Stimulated activated effector memory CD8-positive, alpha-beta T cell treated with anti-CD3 and anti-CD28 coated beads, Interleukin-12 subunit alpha, Interleukin-12 subunit beta, amount 100 ng/mL, for 72 hours (primary cell): Measurements from ENCODE around the gene LEF1.

ENCODE experiments used
- ATAC-seq: fragments of 150-1000 bp; cut with Tn5 transposase; 2 replicates; pipeline ENCODE4 v1.10.0; 2021
- DNase-seq, 2 donors: peaks; one replicate each; pipeline ENCODE4 v3.0.0; 2021 to 2022; ENCODE audit warnings: low spot score in 2 of 2
- H3K27ac Mint-ChIP-seq: one replicate; pipeline ENCODE4 v1.8.0; 2022; ENCODE audit warnings: mild to moderate bottlenecking, mixed read lengths
- H3K36me3 Mint-ChIP-seq: one replicate; pipeline ENCODE4 v1.8.0; 2022; ENCODE audit warnings: mild to moderate bottlenecking, mixed read lengths
- H3K4me1 Mint-ChIP-seq: one replicate; pipeline ENCODE4 v1.8.0; 2022; ENCODE audit warnings: mixed read lengths
- H3K4me3 Mint-ChIP-seq: one replicate; pipeline ENCODE4 v1.8.0; 2022; ENCODE audit warnings: mild to moderate bottlenecking, mixed read lengths
- H3K9me3 Mint-ChIP-seq: one replicate; pipeline ENCODE4 v1.8.0; 2022; ENCODE audit warnings: mixed read lengths

The LEF1 gene

GRCh38 chr4:108144451-108144850 is 24.3 kb downstream of the LEF1 start:
- Mint-ChIP-seq H3K36me3 (no peaks in the 10 kb centered on the region), H3K9me3 (no peaks in the 10 kb centered on the region), H3K4me1 (peaks cover 2% of the 10 kb centered on the region), H3K4me3 (no peak overlapping the region), H3K27ac (no peak overlapping the region)
- ATAC-seq: peak; percentile 71
- no peak for DNase-seq

- DNase-seq (no peak), ATAC-seq (no peak)
- H3K4me3 Mint-ChIP-seq: no peak overlapping the region
- H3K27ac Mint-ChIP-seq: no peak overlapping the region
- no peaks in the 10 kb centered on the region for H3K36me3 Mint-ChIP-seq
- peaks cover 7% of the 10 kb centered on the region for H3K4me1 Mint-ChIP-seq
- no peaks in the 10 kb centered on the region for H3K9me3 Mint-ChIP-seq
Measured at GRCh38 chr4:108143515-108143914, 25.2 kb downstream of the LEF1 start.

GRCh38 chr4:108142870-108143269 is 25.9 kb downstream of the LEF1 start:
- Mint-ChIP-seq H3K36me3 (no peaks in the 10 kb centered on the region), H3K4me3 (no peak overlapping the region), H3K9me3 (no peaks in the 10 kb centered on the region), H3K4me1 (peaks cover 7% of the 10 kb centered on the region), H3K27ac (no peak overlapping the region)
- ATAC-seq (no peak), DNase-seq (no peak)

- DNase-seq (no peak), ATAC-seq (no peak)
- H3K4me1 Mint-ChIP-seq: peaks cover 7% of the 10 kb centered on the region
- no peak overlapping the region for H3K27ac Mint-ChIP-seq
- H3K36me3 Mint-ChIP-seq: no peaks in the 10 kb centered on the region
- no peak overlapping the region for H3K4me3 Mint-ChIP-seq
- no peaks in the 10 kb centered on the region for H3K9me3 Mint-ChIP-seq
Measured at GRCh38 chr4:108141213-108141950, 27.4 kb downstream of the LEF1 start.

- no peak overlapping the region for H3K4me3 Mint-ChIP-seq
- H3K27ac Mint-ChIP-seq: no peak overlapping the region
- H3K36me3 Mint-ChIP-seq: no peaks in the 10 kb centered on the region
- H3K9me3 Mint-ChIP-seq: no peaks in the 10 kb centered on the region
- ATAC-seq: no peak
- H3K4me1 Mint-ChIP-seq: peaks cover 7% of the 10 kb centered on the region
- no peak for DNase-seq
Measured at GRCh38 chr4:108140328-108140727, 28.4 kb downstream of the LEF1 start.

GRCh38 chr4:108139089-108139488 is 29.6 kb downstream of the LEF1 start:
- no peaks in the 10 kb centered on the region for H3K36me3 Mint-ChIP-seq
- ATAC-seq: peak; percentile 75
- H3K4me3 Mint-ChIP-seq: peak overlapping the region; percentile 59
- peaks cover 7% of the 10 kb centered on the region for H3K4me1 Mint-ChIP-seq
- H3K9me3 Mint-ChIP-seq: no peaks in the 10 kb centered on the region
- DNase-seq: no peak
- peak overlapping the region; percentile 70 for H3K27ac Mint-ChIP-seq

- DNase-seq (no peak), ATAC-seq (no peak)
- H3K9me3 Mint-ChIP-seq: no peaks in the 10 kb centered on the region
- no peak overlapping the region for H3K27ac Mint-ChIP-seq
- H3K36me3 Mint-ChIP-seq: no peaks in the 10 kb centered on the region
- H3K4me3 Mint-ChIP-seq: no peak overlapping the region
- H3K4me1 Mint-ChIP-seq: peaks cover 7% of the 10 kb centered on the region
Measured at GRCh38 chr4:108135549-108136209, 33.1 kb downstream of the LEF1 start.

GRCh38 chr4:108130955-108131354 is 37.8 kb downstream of the LEF1 start:
- Mint-ChIP-seq H3K4me1 (no peaks in the 10 kb centered on the region), H3K4me3 (no peak overlapping the region), H3K9me3 (no peaks in the 10 kb centered on the region), H3K36me3 (peaks cover 5% of the 10 kb centered on the region), H3K27ac (no peak overlapping the region)
- ATAC-seq (no peak), DNase-seq (no peak)

- no peak for ATAC-seq
- H3K36me3 Mint-ChIP-seq: peaks cover 5% of the 10 kb centered on the region
Measured at GRCh38 chr4:108129196-108129595, 39.5 kb downstream of the LEF1 start.

GRCh38 chr4:108126806-108127205 is 41.9 kb downstream of the LEF1 start:
- no peaks in the 10 kb centered on the region for H3K4me1 Mint-ChIP-seq
- H3K4me3 Mint-ChIP-seq: no peak overlapping the region
- H3K9me3 Mint-ChIP-seq: no peaks in the 10 kb centered on the region
- peaks cover 5% of the 10 kb centered on the region for H3K36me3 Mint-ChIP-seq
- ATAC-seq (no peak), DNase-seq (no peak)
- no peak overlapping the region for H3K27ac Mint-ChIP-seq

More at GRCh38 chr4:108129196-108129595, 39.5 kb downstream of the LEF1 start:
- Mint-ChIP-seq H3K4me3 (no peak overlapping the region), H3K27ac (no peak overlapping the region), H3K9me3 (no peaks in the 10 kb centered on the region), H3K4me1 (no peaks in the 10 kb centered on the region)
- no peak for DNase-seq

GRCh38 chr4:108120789-108121188 is 47.9 kb downstream of the LEF1 start:
- no peaks in the 10 kb centered on the region for H3K36me3 Mint-ChIP-seq
- no peak overlapping the region for H3K4me3 Mint-ChIP-seq

GRCh38 chr4:108119199-108119800 is 49.4 kb downstream of the LEF1 start:
- Mint-ChIP-seq H3K27ac (no peak overlapping the region), H3K4me1 (peaks cover 37% of the 10 kb centered on the region), H3K4me3 (no peak overlapping the region), H3K36me3 (no peaks in the 10 kb centered on the region), H3K9me3 (no peaks in the 10 kb centered on the region)
- DNase-seq (no peak), ATAC-seq (no peak)

More at GRCh38 chr4:108120789-108121188, 47.9 kb downstream of the LEF1 start:
- Mint-ChIP-seq H3K4me1 (peaks cover 24% of the 10 kb centered on the region), H3K9me3 (no peaks in the 10 kb centered on the region), H3K27ac (no peak overlapping the region)
- ATAC-seq (no peak), DNase-seq (no peak)

GRCh38 chr4:108118505-108118904 is 50.2 kb downstream of the LEF1 start:
- H3K9me3 Mint-ChIP-seq: no peaks in the 10 kb centered on the region
- H3K4me3 Mint-ChIP-seq: no peak overlapping the region
- peaks cover 41% of the 10 kb centered on the region for H3K4me1 Mint-ChIP-seq
- ATAC-seq: peak; percentile 43
- no peaks in the 10 kb centered on the region for H3K36me3 Mint-ChIP-seq
- no peak overlapping the region for H3K27ac Mint-ChIP-seq
- DNase-seq: no peak

- H3K4me1 Mint-ChIP-seq: peaks cover 50% of the 10 kb centered on the region
- H3K9me3 Mint-ChIP-seq: no peaks in the 10 kb centered on the region
- no peak for DNase-seq
- no peak overlapping the region for H3K4me3 Mint-ChIP-seq
- H3K27ac Mint-ChIP-seq: no peak overlapping the region
- H3K36me3 Mint-ChIP-seq: no peaks in the 10 kb centered on the region
- ATAC-seq: no peak
Measured at GRCh38 chr4:108117418-108118182, 51.1 kb downstream of the LEF1 start.

GRCh38 chr4:108116423-108117168 is 52.1 kb downstream of the LEF1 start:
- H3K4me1 Mint-ChIP-seq: peaks cover 50% of the 10 kb centered on the region
- peak overlapping the region; percentile 77 for H3K27ac Mint-ChIP-seq
- H3K36me3 Mint-ChIP-seq: no peaks in the 10 kb centered on the region
- peak overlapping the region; percentile 14 for H3K4me3 Mint-ChIP-seq
- no peaks in the 10 kb centered on the region for H3K9me3 Mint-ChIP-seq
- ATAC-seq (peak; percentile 80), DNase-seq (no peak)
